Transverse colon (tissue), 4 donors: Measurements from ENCODE around the gene LMX1A.

ENCODE experiments used
- CTCF ChIP-seq, 5 experiments: fragments of 200-600 bp in 3 of 5; fragments of 450-650 bp in 2 of 5; sonication (generic) in 3 of 5; IDR thresholded peaks; 1 replicate in 2 of 5; 2 replicates in 3 of 5; pipeline ENCODE4 v1.5.1; 2016 to 2017; ENCODE audit warnings: antibody characterized with exemption in 5 of 5, inconsistent platforms in 3 of 5, mild to moderate bottlenecking in 2 of 5, moderate library complexity in 1 of 5
- EP300 ChIP-seq: sonication (generic); formaldehyde crosslinking; IDR thresholded peaks from one replicate; pipeline ENCODE4 v1.6.1; 2017; ENCODE audit warnings: antibody characterized with exemption, low read depth
- POLR2A ChIP-seq: fragments of 450-650 bp; IDR thresholded peaks from one replicate; pipeline ENCODE4 v1.6.1; 2016; ENCODE audit warnings: antibody characterized with exemption, mild to moderate bottlenecking, moderate library complexity
- POLR2AphosphoS5 ChIP-seq, 3 donors: sonication (generic); formaldehyde crosslinking; IDR thresholded peaks; one replicate each; pipeline ENCODE4 v1.6.1; 2016; ENCODE audit warnings: antibody characterized with exemption in 3 of 3

DNA sequence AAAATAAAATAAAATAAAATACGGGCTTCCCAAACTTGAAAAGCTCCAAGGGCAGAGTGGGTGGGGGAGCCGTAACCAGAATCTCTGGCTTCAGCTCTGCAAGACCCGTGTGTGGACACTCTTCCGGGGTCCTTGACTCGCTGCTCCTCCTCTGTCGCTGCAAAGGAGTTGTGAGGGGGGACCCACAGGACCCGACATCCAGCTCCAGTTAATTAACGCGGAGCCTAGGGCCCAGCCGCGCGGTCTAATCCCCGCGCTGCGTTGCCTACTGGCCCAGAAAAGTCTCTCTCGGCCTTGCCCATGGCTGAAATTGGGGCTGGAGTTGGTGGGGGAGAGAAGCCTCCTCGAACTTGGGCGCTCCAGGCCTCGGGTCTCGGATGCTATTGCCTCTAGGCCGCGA, 1.8 kb downstream of the LMX1A start:
- no peak for TF ChIP-seq CTCF (IDR thresholded peaks at IDR 0.05)
- TF ChIP-seq POLR2A, result no peak
- no peak for TF ChIP-seq EP300
- TF ChIP-seq POLR2AphosphoS5 (IDR thresholded peaks at IDR 0.05), result no peak
